Measurements from ENCODE around the gene C1orf210. TPM values are rescaled to one million over a fixed set of nuclear protein-coding genes. Genes with fewer than 3 reads are reported as not detected.

C1orf210 gene
- total and polyA plus RNA-seq, 2 of the 13 experiments (the other 11 are each of a cell fraction or from before 2014, with no cell fraction given), result 0.49 to 5.1 TPM

DNA sequence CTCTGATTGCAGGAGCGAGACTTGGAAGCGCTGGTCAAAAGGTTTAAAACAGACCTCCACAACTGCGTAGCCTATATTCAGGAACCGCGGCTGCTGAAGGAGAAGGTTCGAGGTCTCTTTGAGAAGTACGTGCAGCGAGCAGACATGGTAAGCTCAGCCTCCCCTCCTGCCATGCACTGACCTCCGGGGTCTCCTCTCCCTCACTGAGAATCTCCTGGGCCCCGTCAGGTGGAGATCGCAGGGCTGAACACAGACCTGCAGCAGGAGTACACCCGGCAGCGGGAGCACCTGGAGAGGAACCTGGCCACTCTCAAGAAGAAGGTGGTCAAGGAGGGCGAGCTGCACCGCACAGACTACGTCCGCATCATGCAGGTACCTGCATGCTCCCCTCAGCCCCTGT, 51.1 kb downstream of the C1orf210 start (continued):
- TF ChIP-seq, protein P1, sequence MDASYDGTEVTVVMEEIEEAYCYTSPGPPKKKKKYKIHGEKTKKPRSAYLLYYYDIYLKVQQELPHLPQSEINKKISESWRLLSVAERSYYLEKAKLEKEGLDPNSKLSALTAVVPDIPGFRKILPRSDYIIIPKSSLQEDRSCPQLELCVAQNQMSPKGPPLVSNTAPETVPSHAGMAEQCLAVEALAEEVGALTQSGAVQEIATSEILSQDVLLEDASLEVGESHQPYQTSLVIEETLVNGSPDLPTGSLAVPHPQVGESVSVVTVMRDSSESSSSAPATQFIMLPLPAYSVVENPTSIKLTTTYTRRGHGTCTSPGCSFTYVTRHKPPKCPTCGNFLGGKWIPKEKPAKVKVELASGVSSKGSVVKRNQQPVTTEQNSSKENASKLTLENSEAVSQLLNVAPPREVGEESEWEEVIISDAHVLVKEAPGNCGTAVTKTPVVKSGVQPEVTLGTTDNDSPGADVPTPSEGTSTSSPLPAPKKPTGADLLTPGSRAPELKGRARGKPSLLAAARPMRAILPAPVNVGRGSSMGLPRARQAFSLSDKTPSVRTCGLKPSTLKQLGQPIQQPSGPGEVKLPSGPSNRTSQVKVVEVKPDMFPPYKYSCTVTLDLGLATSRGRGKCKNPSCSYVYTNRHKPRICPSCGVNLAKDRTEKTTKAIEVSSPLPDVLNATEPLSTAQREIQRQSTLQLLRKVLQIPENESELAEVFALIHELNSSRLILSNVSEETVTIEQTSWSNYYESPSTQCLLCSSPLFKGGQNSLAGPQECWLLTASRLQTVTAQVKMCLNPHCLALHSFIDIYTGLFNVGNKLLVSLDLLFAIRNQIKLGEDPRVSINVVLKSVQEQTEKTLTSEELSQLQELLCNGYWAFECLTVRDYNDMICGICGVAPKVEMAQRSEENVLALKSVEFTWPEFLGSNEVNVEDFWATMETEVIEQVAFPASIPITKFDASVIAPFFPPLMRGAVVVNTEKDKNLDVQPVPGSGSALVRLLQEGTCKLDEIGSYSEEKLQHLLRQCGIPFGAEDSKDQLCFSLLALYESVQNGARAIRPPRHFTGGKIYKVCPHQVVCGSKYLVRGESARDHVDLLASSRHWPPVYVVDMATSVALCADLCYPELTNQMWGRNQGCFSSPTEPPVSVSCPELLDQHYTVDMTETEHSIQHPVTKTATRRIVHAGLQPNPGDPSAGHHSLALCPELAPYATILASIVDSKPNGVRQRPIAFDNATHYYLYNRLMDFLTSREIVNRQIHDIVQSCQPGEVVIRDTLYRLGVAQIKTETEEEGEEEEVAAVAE (CRISPR knock-in tag; IDR thresholded peaks at IDR 0.05; ENCODE audit: borderline replicate concordance), result no peak
- TF ChIP-seq, protein P2, sequence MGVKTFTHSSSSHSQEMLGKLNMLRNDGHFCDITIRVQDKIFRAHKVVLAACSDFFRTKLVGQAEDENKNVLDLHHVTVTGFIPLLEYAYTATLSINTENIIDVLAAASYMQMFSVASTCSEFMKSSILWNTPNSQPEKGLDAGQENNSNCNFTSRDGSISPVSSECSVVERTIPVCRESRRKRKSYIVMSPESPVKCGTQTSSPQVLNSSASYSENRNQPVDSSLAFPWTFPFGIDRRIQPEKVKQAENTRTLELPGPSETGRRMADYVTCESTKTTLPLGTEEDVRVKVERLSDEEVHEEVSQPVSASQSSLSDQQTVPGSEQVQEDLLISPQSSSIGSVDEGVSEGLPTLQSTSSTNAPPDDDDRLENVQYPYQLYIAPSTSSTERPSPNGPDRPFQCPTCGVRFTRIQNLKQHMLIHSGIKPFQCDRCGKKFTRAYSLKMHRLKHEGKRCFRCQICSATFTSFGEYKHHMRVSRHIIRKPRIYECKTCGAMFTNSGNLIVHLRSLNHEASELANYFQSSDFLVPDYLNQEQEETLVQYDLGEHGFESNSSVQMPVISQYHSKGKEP (CRISPR knock-in tag; IDR thresholded peaks at IDR 0.05), result no peak
- TF ChIP-seq NPAS2 (CRISPR knock-in tag; IDR thresholded peaks at IDR 0.05; ENCODE audit: borderline replicate concordance) (no peak), ZNF773 (CRISPR knock-in tag; IDR thresholded peaks at IDR 0.05; ENCODE audit: borderline replicate concordance) (no peak)
- TF ChIP-seq, protein P3, sequence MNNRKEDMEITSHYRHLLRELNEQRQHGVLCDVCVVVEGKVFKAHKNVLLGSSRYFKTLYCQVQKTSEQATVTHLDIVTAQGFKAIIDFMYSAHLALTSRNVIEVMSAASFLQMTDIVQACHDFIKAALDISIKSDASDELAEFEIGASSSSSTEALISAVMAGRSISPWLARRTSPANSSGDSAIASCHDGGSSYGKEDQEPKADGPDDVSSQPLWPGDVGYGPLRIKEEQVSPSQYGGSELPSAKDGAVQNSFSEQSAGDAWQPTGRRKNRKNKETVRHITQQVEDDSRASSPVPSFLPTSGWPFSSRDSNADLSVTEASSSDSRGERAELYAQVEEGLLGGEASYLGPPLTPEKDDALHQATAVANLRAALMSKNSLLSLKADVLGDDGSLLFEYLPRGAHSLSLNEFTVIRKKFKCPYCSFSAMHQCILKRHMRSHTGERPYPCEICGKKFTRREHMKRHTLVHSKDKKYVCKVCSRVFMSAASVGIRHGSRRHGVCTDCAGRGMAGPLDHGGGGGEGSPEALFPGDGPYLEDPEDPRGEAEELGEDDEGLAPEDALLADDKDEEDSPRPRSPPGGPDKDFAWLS (CRISPR knock-in tag; IDR thresholded peaks at IDR 0.05; ENCODE audit: borderline replicate concordance), result no peak
- TF ChIP-seq, protein P4, sequence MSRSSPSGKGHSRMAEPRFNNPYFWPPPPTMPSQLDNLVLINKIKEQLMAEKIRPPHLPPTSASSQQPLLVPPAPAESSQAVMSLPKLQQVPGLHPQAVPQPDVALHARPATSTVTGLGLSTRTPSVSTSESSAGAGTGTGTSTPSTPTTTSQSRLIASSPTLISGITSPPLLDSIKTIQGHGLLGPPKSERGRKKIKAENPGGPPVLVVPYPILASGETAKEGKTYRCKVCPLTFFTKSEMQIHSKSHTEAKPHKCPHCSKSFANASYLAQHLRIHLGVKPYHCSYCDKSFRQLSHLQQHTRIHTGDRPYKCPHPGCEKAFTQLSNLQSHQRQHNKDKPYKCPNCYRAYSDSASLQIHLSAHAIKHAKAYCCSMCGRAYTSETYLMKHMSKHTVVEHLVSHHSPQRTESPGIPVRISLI (CRISPR knock-in tag; IDR thresholded peaks at IDR 0.05; ENCODE audit: borderline replicate concordance), result no peak
